GM18909 (cell line): ENCODE results near the gene SLC25A30.
A peak's percentile ranks its signal among the peaks of the same experiment; 100 is the strongest.
"Not testable (repeated sequence)": the region's sequence is repeated elsewhere in the genome, so short reads cannot be mapped to it uniquely, and the experiment has no call there.

ENCODE experiments used
- ATAC-seq: cut with Tn5 transposase; IDR thresholded peaks from one replicate; pipeline ENCODE4 v1.9.1; 2021; ENCODE audit warnings: mild to moderate bottlenecking; ENCODE audit not compliant: unreplicated experiment, poor library complexity

Gene SLC25A30

DNA sequence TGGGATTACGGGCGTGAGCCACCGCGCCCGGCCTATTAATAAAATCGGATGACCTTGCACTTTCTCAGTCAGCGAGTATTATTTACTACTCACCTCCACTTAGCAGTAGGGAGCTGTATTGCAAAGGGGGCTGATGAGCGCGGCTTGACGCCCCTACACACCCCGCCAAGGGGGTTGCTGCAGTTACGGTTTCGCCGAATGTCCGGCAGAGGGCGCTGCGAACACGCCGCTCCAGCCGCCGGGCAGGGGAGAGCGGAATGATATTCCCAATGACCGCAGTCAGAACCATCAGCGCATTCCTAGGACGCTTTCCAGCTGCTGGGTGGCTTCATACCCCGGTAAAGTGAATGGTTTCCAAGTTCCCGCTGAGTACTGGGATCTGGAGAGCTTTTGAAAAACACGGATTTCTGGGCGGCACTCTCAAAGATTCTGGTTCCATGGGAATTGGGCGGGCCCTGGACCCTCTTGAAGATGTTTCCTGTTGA lies 47.2 kb downstream of the SLC25A30 start:
- ATAC-seq, result no peak

DNA sequence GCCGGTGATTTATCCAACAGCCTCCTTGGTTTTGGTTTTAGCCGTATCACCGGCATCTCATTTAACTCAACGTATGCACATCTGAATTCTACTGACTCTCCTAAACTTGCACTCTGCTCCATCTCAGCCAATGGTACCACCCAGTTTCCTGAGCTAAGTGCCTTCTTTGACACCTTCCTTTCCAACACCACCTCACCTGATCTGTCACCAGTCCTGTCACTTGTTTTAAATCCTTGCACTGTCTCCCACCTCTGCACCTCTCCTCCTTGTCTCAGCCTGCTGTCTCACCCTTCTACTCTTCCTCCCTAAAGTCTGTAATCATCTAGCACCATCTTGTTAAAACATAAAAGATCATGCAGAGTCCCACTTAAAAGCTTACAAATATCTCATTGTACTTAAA lies 49.1 kb downstream of the SLC25A30 start:
- no peak for ATAC-seq

DNA sequence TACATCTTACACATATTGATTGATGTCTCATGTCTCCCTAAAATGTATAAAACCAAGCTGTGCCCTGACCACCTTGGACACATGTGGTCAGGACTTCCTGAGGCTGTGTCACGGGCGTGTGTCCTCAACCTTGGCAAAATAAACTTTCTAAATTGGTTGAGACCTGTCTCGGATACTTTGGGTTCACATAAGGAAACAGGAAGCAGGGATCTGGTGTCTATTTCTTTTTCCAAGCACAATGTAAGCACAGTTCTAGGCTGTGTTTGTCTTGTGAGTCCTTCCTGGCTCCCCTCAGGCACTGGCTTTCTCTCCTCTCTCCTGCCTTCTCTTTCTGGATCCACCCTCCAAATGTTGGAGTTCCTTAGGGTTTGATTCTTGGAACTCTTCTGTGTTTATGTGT lies 49.6 kb downstream of the SLC25A30 start:
- ATAC-seq, result no peak

DNA sequence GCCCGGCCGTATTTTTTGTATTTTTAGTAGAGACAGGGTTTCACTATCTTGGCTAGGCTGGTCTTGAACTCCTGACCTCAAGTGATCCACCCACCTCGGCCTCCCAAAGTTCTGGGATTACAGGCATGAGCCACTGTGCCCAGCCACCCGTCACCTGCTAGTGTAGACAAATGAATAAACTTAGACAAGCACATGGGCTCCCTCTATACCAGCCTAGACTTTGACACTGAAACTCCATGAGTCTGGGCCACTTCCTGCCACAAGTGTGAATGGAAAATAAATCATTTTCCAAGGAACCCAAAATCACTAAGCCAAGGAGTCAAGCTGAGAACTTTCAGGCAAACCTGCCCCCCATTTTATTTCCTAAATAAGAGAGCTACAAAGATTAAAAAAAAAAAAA lies 50.2 kb downstream of the SLC25A30 start:
- no peak for ATAC-seq

DNA sequence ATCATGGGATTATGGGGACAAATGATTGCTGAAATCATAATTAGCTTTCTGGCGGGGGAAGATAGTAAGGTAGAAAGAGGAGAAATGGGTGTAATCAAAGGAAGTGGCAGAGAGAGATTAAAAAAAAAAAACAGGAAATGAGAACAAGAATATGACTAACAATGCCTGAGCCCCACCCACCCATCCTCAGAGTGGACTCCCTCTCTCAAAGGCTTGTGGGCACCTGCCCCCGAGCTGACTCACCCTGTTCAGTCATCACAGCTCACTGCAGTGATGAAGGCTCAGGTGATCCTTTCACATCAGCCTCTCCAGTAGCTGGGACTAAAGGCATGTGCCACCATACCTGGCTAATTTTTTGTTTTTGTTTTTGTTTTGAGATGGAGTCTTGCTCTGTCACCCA lies 50.8 kb downstream of the SLC25A30 start:
- ATAC-seq, result peak; percentile 97

DNA sequence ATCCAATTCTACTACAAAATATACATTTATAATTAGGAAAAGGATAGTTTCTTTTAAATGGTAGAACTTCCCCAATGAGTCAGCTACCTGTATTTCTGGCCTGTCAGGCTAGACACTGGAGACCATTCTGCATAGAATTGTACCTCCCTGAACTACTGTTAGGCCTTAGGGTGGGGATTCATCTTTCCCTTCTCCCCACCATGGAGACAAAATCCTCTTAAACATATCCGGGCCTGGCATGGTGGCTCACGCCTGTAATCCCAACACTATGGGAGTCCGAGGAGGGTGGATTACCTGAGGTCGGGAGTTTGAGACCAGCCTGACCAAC lies 52.7 kb downstream of the SLC25A30 start:
- no peak for ATAC-seq

DNA sequence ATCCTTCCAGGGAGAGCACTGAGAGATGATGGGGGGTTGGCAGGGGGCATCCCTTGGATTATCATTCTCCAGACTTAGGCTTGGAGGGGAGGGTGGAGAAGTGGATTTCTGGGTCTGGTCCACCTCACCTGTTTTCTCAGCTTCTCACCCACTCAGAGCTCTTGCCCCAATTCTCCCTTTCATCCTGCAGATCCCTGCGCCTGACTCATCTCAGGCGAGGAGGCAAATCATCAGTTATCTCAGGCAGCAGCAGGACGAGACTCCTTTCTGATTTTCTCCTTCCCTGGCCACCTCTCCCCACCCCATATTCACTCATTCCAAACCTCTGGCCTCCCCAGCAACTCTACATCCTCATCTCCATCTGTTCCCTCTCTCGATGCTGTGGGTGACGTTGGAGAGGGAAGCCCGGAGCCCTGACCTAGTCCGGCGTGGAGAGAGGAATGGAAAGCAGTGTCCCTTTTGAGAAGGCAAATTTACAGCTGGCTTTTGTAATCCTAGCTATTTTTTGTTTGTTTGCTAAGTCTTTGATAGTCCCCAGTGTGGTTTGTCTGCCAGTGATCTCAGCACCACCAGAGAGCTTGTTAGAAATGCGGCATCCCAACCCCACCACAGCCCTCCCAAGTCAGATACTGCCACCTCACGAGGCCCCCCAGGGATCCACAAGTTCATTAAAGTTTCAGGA lies 53.2 kb downstream of the SLC25A30 start:
- ATAC-seq, result no peak

DNA sequence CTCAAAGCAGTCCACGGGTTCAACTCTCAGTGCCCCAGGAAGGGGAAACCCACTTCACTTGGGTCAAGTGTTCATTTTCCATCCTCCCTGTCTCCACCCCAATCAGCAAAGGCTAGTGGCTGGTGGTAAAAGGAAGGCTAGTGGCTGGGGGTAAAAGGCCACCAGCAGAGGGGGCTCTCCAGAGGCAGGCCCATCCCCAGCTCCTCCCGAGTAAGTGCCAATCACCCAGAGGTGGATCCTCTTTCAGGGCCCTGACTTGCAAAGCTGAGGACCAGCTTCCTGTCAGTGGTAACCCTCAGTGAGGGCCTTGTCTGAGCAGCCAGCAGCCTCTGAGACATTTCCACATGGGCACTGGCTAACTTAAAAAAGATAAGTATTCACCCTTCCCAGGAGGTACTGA lies 55.2 kb downstream of the SLC25A30 start:
- ATAC-seq, result no peak

DNA sequence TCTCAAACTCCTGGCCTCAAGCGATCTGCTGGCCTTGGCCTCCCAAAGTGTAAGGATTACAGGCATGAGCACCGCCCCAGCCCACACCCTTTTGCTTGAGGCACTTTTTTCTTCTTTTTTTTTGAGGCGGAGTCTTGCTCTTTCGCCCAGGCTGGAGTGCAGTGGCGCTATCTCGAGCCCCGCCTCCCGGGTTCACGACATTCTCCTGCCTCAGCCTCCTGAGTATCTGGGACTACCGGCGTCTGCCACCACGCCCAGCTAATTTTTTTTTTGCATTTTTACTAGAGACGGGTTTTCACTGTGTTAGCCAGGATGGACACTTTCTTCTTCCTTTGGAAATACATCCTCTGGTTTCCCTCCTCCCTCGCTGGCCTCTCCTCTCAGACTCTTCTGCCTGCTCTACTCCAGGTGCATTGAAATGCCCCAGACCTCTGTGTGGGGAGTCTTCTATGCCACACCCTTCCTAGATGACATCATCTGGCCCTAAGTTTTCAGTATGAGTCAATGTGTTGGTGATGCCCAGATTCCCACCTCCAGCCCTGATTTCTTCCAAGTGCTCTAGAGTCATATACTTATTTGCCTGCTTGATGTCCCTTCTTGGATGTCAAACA lies 56.5 kb downstream of the SLC25A30 start:
- ATAC-seq, result no peak

DNA sequence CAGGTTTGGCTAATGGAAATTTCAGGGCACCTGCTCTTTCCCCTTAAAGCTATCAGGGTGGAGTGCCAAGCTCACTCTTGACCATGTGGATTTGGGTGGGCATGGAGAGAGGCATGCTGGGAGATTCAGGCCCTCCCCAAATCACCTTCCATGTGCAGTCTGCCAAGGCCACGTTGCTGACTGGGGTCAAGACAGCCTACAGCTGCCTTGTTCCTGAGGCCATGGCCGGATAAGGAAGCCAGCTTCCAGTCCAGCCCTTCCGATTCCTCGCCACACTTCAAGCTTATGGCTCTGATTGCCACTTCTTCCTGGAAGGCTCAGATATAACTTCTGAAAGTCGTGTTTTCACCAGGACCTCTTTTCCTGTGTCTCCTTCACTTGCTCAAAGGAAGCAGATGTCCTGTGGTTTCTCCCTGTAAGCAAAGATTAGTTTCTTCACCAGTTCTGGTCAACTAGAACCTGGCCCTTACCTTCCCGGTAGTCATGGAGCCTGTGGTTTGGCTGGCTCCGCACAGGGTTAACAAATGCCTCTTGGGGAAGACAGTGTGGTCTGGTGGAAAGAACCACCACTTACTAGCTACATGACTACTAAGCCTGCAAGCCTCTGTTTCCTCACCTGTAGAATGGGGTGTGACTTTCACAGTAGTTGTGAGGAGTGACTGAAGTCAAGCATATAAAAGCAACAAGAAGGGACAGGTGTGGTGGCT lies 61.1 kb downstream of the SLC25A30 start:
- ATAC-seq, result no peak

DNA sequence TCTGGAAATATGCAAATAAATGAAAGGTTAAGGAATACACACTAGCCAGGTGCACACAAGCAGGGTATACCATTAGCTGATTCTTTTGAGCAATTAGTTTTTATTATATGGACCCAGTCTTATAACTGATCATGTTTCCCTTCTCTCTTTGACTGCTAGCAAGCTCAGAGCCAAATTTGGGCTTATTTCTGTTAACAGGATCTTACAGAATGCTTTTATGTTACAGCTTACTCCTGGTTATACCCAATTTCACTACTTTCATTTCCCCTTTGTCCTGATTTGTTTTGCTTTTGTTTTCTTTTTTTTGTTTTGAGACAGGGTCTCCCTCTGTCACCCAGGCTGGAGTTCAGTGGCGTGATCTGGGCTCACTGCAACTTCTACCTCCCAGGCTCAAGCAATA lies 64.3 kb downstream of the SLC25A30 start:
- ATAC-seq, result no peak

DNA sequence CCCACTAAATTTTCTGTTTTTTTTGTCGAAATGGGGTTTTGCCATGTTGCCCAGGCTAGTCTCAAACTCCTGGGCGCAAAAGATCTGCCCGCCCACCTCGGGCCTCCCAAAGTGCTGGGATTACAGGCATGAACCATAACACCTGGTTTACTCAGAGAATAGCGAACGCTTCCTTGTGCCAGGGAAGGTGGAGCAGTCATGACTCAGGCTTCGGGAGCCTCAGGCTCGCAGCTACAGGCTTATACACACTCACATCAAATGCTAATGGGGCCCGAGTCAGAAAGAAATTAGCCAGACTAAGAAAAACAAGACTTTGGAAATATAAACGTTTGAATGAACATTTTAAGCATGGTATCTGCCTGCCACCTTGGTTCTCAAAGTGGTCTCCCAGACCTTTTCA lies 66.1 kb downstream of the SLC25A30 start:
- no peak for ATAC-seq

DNA sequence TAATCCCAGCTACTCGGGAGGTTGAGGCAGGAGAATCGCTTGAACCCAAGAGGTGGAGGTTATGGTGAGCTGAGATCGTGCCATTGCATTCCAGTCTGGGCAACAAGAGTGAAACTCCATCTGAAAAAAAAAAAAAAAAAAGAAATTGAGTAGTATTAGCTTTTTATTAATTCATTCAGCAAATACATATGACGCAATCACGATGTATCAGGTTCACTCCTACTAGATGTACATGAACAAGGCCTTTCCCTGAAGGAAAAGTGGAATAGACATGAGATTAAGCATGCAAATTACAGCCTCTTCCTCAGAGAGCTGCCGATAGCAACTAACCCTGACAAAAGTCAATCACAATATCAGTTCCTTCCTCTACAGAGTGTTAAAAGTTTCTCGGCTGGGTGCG lies 68.0 kb downstream of the SLC25A30 start:
- ATAC-seq, result no peak

DNA sequence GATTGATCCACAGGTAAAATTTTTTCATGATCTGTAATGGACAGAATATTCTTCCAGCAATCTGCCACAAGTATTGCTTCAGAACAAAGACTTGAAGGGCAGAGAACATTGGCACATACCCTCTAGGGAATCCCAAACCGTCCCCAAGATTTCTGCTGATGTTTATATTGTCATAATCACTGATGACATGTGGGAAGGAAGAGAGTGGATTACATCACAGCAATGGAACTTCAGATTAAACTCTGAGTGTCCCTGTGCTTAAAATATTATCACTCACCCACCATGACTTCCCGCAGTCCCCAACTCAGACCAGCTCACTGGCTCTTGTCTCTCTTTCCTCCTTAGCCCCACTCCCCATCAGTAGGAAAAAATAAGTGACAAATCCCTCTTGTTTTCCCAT lies 68.7 kb downstream of the SLC25A30 start:
- no peak for ATAC-seq

DNA sequence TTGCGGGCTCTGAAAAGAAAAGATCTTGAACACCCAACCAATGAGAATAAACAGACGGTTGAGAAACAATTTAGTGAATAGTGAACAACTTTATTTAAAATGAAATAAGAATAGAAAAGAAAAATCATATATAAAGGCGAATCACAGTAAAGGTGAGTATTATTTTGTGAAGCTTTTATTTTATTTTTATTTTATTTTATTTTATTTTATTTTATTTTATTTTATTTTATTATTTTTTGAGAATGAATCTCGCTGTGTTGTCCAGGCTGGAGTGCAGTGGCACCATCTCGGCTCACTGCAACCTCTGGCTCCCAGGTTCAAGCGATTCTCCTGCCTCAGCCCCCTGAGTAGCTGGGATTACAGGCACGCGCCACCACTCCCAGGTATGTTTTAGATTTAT lies 74.1 kb downstream of the SLC25A30 start:
- not testable (repeated sequence) for ATAC-seq
